Karpas-422 (cell line): ENCODE results near the gene BEND7. TPM values are rescaled to one million over a fixed set of nuclear protein-coding genes. Genes with fewer than 3 reads are reported as not detected.

Experiments
- DNase-seq: peaks from one replicate; pipeline ENCODE4 v3.0.0-alpha.2; 2015
- H2AFZ ChIP-seq: fragments of 200-600 bp; sonication (generic); 2 replicates; pipeline ENCODE4 v1.6.1; 2014; ENCODE audit warnings: antibody characterized with exemption, low read length, mixed read lengths
- H3K27ac ChIP-seq: fragments of 200-600 bp; sonication (generic); 2 replicates; pipeline ENCODE4 v1.5.1; 2014; ENCODE audit warnings: mild to moderate bottlenecking, low read length, moderate library complexity
- H3K27me3 ChIP-seq: fragments of 200-600 bp; sonication (generic); 2 replicates; pipeline ENCODE4 v1.6.1; 2014; ENCODE audit warnings: low read length, mixed read lengths
- H3K36me3 ChIP-seq: fragments of 200-600 bp; sonication (generic); 2 replicates; pipeline ENCODE4 v1.6.1; 2014; ENCODE audit warnings: low read length, mixed read lengths; ENCODE audit not compliant: insufficient read depth
- H3K4me1 ChIP-seq: fragments of 200-600 bp; sonication (generic); 2 replicates; pipeline ENCODE4 v1.6.1; 2014; ENCODE audit warnings: mild to moderate bottlenecking, low read length, mixed read lengths
- H3K4me2 ChIP-seq: fragments of 200-600 bp; sonication (generic); 2 replicates; pipeline ENCODE4 v1.6.1; 2014; ENCODE audit warnings: low read length, low read depth, mild to moderate bottlenecking; ENCODE audit not compliant: poor library complexity, severe bottlenecking
- H3K4me3 ChIP-seq: fragments of 200-600 bp; sonication (generic); 2 replicates; pipeline ENCODE4 v1.5.1; 2014; ENCODE audit warnings: mild to moderate bottlenecking, antibody characterized with exemption, low read length, mixed read lengths
- H3K79me2 ChIP-seq: fragments of 200-600 bp; sonication (generic); 2 replicates; pipeline ENCODE4 v1.6.1; 2014; ENCODE audit warnings: mild to moderate bottlenecking, low read length, mixed read lengths
- H3K9ac ChIP-seq: fragments of 200-600 bp; sonication (generic); 2 replicates; pipeline ENCODE4 v1.6.0; 2014; ENCODE audit warnings: low read length
- H3K9me2 ChIP-seq: fragments of 200-600 bp; sonication (generic), shearing (Covaris generic); replicated peaks from 2 replicates; pipeline ENCODE4 v1.6.0; 2014; ENCODE audit warnings: mild to moderate bottlenecking, low read length, moderate library complexity; ENCODE audit not compliant: insufficient read depth
- H3K9me3 ChIP-seq: fragments of 300-700, 200-600 bp; sonication (generic); 2 replicates; pipeline ENCODE4 v1.6.1; 2014; ENCODE audit warnings: low read length, mixed read lengths
- H4K20me1 ChIP-seq: fragments of 200-600 bp; sonication (generic); 2 replicates; pipeline ENCODE4 v1.6.1; 2014; ENCODE audit warnings: mild to moderate bottlenecking, antibody characterized with exemption, low read length, low read depth; ENCODE audit not compliant: insufficient read depth
- small RNA-seq: library from RNA; depleted of rRNA; stranded (forward); fragments of <200 nt; gene quantifications from one replicate; pipeline ENCODE3, GENCODE V24; 2014
- total RNA-seq: library from RNA; depleted of rRNA; stranded (reverse); fragments of >200 nt; shearing (Covaris generic); gene quantifications from 2 replicates; pipeline ENCODE4 v1.2.3, GENCODE V29; 2014; ENCODE audit warnings: low replicate concordance; rRNA removed

Gene BEND7
- total RNA-seq, 1 experiment from 2014 or later: not detected

GRCh38 chr10:13395540-13395939, 133.3 kb downstream of the BEND7 start:
- Histone ChIP-seq H3K9me3 (no peaks in the 10 kb centered on the region), H3K4me1 (no peaks in the 10 kb centered on the region), H3K27ac (no peak overlapping the region), H2AFZ (no peak overlapping the region), H3K27me3 (no peaks in the 10 kb centered on the region), H3K36me3 (no peaks in the 10 kb centered on the region), H3K9me2 (no peaks in the 10 kb centered on the region), H3K79me2 (no peaks in the 10 kb centered on the region), H3K4me3 (no peak overlapping the region), H3K4me2 (no peak overlapping the region), H3K9ac (no peak overlapping the region), H4K20me1 (no peaks in the 10 kb centered on the region)
- DNase-seq: no peak

- Histone ChIP-seq H3K9me3 (no peaks in the 10 kb centered on the region), H3K9me2 (no peaks in the 10 kb centered on the region), H4K20me1 (no peaks in the 10 kb centered on the region), H3K9ac (no peak overlapping the region), H3K79me2 (no peaks in the 10 kb centered on the region), H3K36me3 (no peaks in the 10 kb centered on the region), H3K4me2 (no peak overlapping the region), H3K27ac (no peak overlapping the region), H2AFZ (no peak overlapping the region), H3K4me3 (no peak overlapping the region), H3K27me3 (no peaks in the 10 kb centered on the region), H3K4me1 (no peaks in the 10 kb centered on the region)
- DNase-seq: no peak
Observed at GRCh38 chr10:13393640-13394039, 135.2 kb downstream of the BEND7 start.

DNA sequence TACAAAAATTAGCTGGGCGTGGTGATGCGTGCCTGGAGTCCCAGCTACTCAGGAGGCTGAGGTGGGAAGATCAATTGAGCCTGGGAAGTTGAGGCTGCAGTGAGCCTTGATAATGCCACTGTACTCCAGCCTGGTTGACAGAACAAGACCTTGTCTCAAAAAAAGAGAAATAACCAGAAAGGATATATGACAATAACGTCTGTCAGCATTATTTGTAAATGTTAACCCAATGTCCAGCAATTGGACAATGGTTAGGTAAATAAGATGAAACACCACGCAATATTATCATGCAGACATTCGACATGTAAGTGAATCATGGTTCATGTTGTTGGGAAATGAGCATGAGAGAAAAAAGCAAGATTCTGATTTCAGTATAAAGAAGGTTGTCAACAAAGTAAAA, 136.1 kb downstream of the BEND7 start:
- Histone ChIP-seq H3K9me3 (no peaks in the 10 kb centered on the region), H3K79me2 (no peaks in the 10 kb centered on the region), H3K4me2 (no peak overlapping the region), H3K9ac (no peak overlapping the region), H3K9me2 (no peaks in the 10 kb centered on the region), H3K4me3 (no peak overlapping the region), H3K27ac (no peak overlapping the region), H3K36me3 (no peaks in the 10 kb centered on the region), H3K27me3 (no peaks in the 10 kb centered on the region), H3K4me1 (no peaks in the 10 kb centered on the region), H4K20me1 (no peaks in the 10 kb centered on the region), H2AFZ (no peak overlapping the region)
- DNase-seq: no peak

Small RNAs within 50 kb of the gene (small RNA-seq; reads per million reads assigned to genes)
- not detected for gene RF00019

Other genes starting within 250 kb of the BEND7 start
- gene PHYH, start 228.9 kb downstream of the BEND7 start, total RNA-seq: 3.5 and 4.0 TPM in 2 replicates
- 70.0 and 81.0 TPM in 2 replicates for gene SEPHS1, start 180.7 kb downstream of the BEND7 start, total RNA-seq
- gene PRPF18, start 58.0 kb upstream of the BEND7 start, total RNA-seq: 22.7 and 23.2 TPM in 2 replicates